PC-3 (cell line): Measurements from ENCODE around the gene GPBP1. TPM values are rescaled to one million over a fixed set of nuclear protein-coding genes. Genes with fewer than 3 reads are reported as not detected.
A peak's percentile ranks its signal among the peaks of the same experiment; 100 is the strongest.

ENCODE experiments used
- ATAC-seq: fragments of 200-7000 bp; cut with Tn5 transposase; 2 replicates; pipeline ENCODE4 v1.9.1; 2020; ENCODE audit warnings: mild to moderate bottlenecking, moderate library complexity
- BruUV-seq: library from RNA; stranded (reverse); fragments of 400-500 nt; replicated peaks from 2 replicates; lab custom pipeline; 2021; lab: Mats Ljungman, UMichigan
- CTCF ChIA-PET: fragments of 300-600 bp; sonication (Branson Sonifier 250); formaldehyde crosslinking; loops from one replicate; lab custom pipeline; 2022; ENCODE audit warnings: antibody characterized with exemption; lab: Charles Lee
- POLR2A ChIA-PET: fragments of 300-600 bp; sonication (Branson Sonifier 250); formaldehyde crosslinking; loops from one replicate; lab custom pipeline; 2022; ENCODE audit warnings: antibody characterized with exemption; ENCODE audit not compliant: unreplicated experiment; lab: Charles Lee
- DNase-seq: peaks from one replicate; pipeline ENCODE4 v3.0.0-alpha.2; 2015
- H2AFZ ChIP-seq: fragments of 300-600 bp; sonication (generic); 2 replicates; pipeline ENCODE4 v1.6.0; 2016; ENCODE audit warnings: antibody characterized with exemption, low read length
- H3F3A ChIP-seq: fragments of 300-600 bp; sonication (generic); one replicate; pipeline ENCODE4 v1.6.0; 2017; ENCODE audit warnings: antibody characterized with exemption, low read length, control low read depth, mild to moderate bottlenecking; ENCODE audit not compliant: unreplicated experiment
- H3K27ac ChIP-seq: fragments of 300-600 bp; sonication (generic); 2 replicates; pipeline ENCODE4 v1.5.1; 2016; ENCODE audit warnings: mild to moderate bottlenecking, low read length
- H3K27me3 ChIP-seq: fragments of 300-600 bp; sonication (generic); 2 replicates; pipeline ENCODE4 v1.6.1; 2016; ENCODE audit warnings: low read length, mixed read lengths
- H3K36me3 ChIP-seq: fragments of 300-600 bp; sonication (generic); 2 replicates; pipeline ENCODE4 v1.6.1; 2016; ENCODE audit warnings: low read depth, mixed run types, low read length, mixed read lengths
- H3K4me1 ChIP-seq: fragments of 300-600 bp; sonication (generic); 2 replicates; pipeline ENCODE4 v1.5.1; 2016; ENCODE audit warnings: low read length; ENCODE audit not compliant: insufficient read depth
- H3K4me2 ChIP-seq: fragments of 300-600 bp; sonication (generic); 2 replicates; pipeline ENCODE4 v1.6.0; 2016; ENCODE audit warnings: low read length
- H3K4me3 ChIP-seq: fragments of 300-600 bp; sonication (generic); 2 replicates; pipeline ENCODE4 v1.5.1; 2016; ENCODE audit warnings: mild to moderate bottlenecking, low read length, mixed read lengths
- H3K79me2 ChIP-seq: fragments of 300-600 bp; sonication (generic); 2 replicates; pipeline ENCODE4 v1.6.1; 2017; ENCODE audit warnings: low read length, mixed read lengths
- H3K9ac ChIP-seq: fragments of 300-600 bp; sonication (generic); 2 replicates; pipeline ENCODE4 v1.6.0; 2016; ENCODE audit warnings: mild to moderate bottlenecking, low read length
- H3K9me2 ChIP-seq: fragments of 300-600 bp; sonication (generic); replicated peaks from 2 replicates; pipeline ENCODE4 v1.6.1; 2016; ENCODE audit warnings: mixed run types, low read length, mixed read lengths
- H3K9me3 ChIP-seq: fragments of 300-600 bp; sonication (generic); 2 replicates; pipeline ENCODE4 v1.6.1; 2016; ENCODE audit warnings: low read length, mixed read lengths
- H4K20me1 ChIP-seq: fragments of 300-600 bp; sonication (generic); 2 replicates; pipeline ENCODE4 v1.6.1; 2016; ENCODE audit warnings: low read length, mixed read lengths
- CTCF ChIP-seq: fragments of 300-600 bp; sonication (generic); conservative IDR thresholded peaks from 2 replicates; pipeline ENCODE4 v1.5.1; 2017; ENCODE audit warnings: antibody characterized with exemption, low read depth, mild to moderate bottlenecking, low read length
- EZH2 ChIP-seq: fragments of 300-600 bp; sonication (generic); IDR thresholded peaks from one replicate; pipeline ENCODE4 v1.6.1; 2017; ENCODE audit warnings: antibody characterized with exemption, mild to moderate bottlenecking, low read length; ENCODE audit not compliant: unreplicated experiment
- EZH2phosphoT487 ChIP-seq: fragments of 300-600 bp; sonication (generic); IDR thresholded peaks from 2 replicates; pipeline ENCODE4 v1.6.1; 2018; ENCODE audit warnings: mild to moderate bottlenecking, antibody characterized with exemption, low read length, borderline replicate concordance
- intact Hi-C: fragments of 100-400 bp; cut with micrococcal nuclease; formaldehyde crosslinking; loops from 2 replicates; pipeline ENCODE4 v1.9.0; 2023
- total RNA-seq: library from RNA; depleted of rRNA; stranded (reverse); fragments of >200 nt; gene quantifications from 2 replicates; pipeline ENCODE4 v1.2.3, GENCODE V29; 2014

The GPBP1 gene
- total RNA-seq, 1 experiment from 2014 or later = 31.8 TPM

DNA sequence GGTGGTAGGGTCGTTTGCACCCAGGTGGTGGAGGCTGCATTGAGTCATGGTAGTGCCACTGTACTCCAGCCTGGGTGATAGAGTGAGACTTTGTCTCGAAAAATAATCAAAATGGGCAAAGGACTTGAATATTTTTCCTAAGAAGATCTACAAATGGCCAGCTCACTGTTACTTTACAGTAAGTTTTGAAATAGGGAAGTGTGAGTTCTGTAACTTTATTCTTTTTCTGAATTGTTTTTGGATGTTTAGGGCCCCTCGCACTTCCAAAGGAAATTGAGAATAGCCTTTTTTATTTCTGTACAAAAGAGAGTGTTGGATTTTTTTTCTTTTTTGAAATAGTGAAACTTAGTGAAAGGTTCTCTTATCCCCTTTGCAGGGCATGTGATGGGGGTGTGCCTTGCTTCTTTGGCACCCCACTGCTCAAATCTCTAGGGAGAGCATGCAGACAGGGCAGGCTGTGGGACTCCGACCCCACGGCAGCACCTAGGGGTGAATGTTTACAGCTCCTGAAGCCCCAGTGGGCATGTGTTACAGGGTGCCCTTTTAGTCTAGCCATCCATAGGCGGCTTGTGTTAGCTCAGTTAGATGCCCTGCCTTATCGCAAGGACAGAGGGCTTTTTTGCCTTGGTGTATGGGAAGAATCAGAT, 33.3 kb downstream of the GPBP1 start:
- peaks cover 18% of the 10 kb centered on the region; the same call in 1 of the 2 replicates for H4K20me1 ChIP-seq
- no peak overlapping the region for H3K27ac ChIP-seq
- H3K36me3 ChIP-seq = no peaks in the 10 kb centered on the region
- H2AFZ ChIP-seq = no peak overlapping the region
- DNase-seq = no peak
- no peak overlapping the region for H3K9ac ChIP-seq
- intact Hi-C loops = no loop called here
- H3K4me2 ChIP-seq = no peak overlapping the region
- TF ChIP-seq CTCF = no peak
- no peak for TF ChIP-seq EZH2phosphoT487
- no peak for TF ChIP-seq EZH2
- H3K9me2 ChIP-seq = no peaks in the 10 kb centered on the region
- BruUV-seq = no TSS peak
- H3K9me3 ChIP-seq = no peaks in the 10 kb centered on the region
- H3K4me3 ChIP-seq = no peak overlapping the region
- no peaks in the 10 kb centered on the region for H3F3A ChIP-seq
- peaks cover 98% of the 10 kb centered on the region for H3K79me2 ChIP-seq
- ChIA-PET CTCF (interaction anchor here (0.6 kb wide), 1 partner anchor 33 kb away, joined by 5 read pairs; the partner anchor contains the start of gene GPBP1), POLR2A (no interaction called here)
- peaks cover 11% of the 10 kb centered on the region for H3K4me1 ChIP-seq
- ATAC-seq = no peak
- no peaks in the 10 kb centered on the region for H3K27me3 ChIP-seq

DNA sequence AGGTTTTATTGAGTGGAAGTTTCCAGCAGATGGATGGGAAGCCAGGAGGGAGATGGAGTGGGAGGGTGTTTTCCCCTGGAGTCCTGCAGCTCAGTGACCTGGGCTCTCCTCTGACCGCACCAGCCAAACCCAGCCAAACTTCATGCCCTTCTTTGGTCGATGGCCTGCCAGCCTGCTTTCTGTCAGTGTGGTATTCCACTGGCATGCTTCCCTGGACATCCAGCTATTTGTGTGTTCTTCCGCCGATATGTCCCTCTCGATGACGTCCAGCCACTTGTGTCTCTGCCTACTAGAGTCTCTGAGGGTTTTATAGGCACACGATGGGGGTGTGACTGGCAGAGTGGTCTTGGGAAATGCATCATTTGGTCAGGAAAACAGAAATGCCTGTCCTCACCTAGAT, 33.8 kb downstream of the GPBP1 start:
- ChIA-PET CTCF (no interaction called here), POLR2A (no interaction called here)
- peaks cover 11% of the 10 kb centered on the region for H3K4me1 ChIP-seq
- no peaks in the 10 kb centered on the region for H3K9me3 ChIP-seq
- no peaks in the 10 kb centered on the region for H3K27me3 ChIP-seq
- peaks cover 98% of the 10 kb centered on the region for H3K79me2 ChIP-seq
- intact Hi-C loops = no loop called here
- H3K4me2 ChIP-seq = no peak overlapping the region
- no peaks in the 10 kb centered on the region for H3K36me3 ChIP-seq
- no peak overlapping the region for H3K27ac ChIP-seq
- no peaks in the 10 kb centered on the region for H3F3A ChIP-seq
- H3K9ac ChIP-seq = no peak overlapping the region
- ATAC-seq (no peak), DNase-seq (no peak)
- peaks cover 18% of the 10 kb centered on the region; the same call in 1 of the 2 replicates for H4K20me1 ChIP-seq
- no peak overlapping the region for H2AFZ ChIP-seq
- TF ChIP-seq EZH2 (no peak), EZH2phosphoT487 (no peak), CTCF (no peak)
- no TSS peak for BruUV-seq
- H3K4me3 ChIP-seq = no peak overlapping the region
- H3K9me2 ChIP-seq = no peaks in the 10 kb centered on the region

DNA sequence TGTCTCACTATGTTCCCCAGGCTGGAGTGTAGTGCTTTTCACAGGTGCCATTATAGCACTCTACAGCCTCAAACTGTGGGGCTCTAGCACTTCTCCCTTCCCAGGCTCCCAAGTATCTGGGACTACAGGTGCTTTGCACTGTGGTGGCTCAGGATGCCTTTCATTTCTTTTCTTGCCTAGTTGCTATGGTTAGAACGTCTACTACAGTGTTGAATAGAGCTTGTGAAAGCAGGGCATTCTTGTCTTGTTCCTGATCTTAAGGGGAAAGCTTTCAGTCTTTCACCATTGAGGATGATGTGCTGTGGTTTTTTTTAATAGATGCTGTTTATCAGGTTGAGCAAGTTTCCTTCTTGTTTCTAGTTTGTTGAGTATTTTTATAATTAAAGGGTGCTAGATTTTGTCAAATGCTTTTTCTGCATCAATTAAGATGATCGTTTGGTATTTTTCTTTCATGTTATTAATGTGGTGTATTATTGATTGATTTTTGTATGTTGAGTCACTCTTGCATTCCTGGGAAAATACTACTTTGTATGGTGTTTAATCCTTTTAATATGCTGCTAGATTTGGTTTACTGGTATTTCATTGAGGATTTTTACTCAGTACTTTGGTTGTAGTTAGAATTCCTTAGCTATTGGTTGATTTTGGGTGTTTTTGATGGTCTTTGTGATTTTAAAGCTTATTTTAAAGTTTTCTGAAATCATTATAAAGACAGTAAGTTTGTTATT, 35.6 kb downstream of the GPBP1 start:
- intact Hi-C loops = no loop called here
- H3K27ac ChIP-seq = no peak overlapping the region
- POLR2A ChIA-PET = no interaction called here
- H3K79me2 ChIP-seq = peaks cover 96% of the 10 kb centered on the region
- no peak overlapping the region for H3K4me3 ChIP-seq
- BruUV-seq = no TSS peak
- H3K36me3 ChIP-seq = peaks cover 3% of the 10 kb centered on the region; the same call in 1 of the 2 replicates
- H3F3A ChIP-seq = no peaks in the 10 kb centered on the region
- CTCF ChIA-PET = no interaction called here
- DNase-seq = peak; percentile 64
- H3K9me3 ChIP-seq = no peaks in the 10 kb centered on the region
- no peak overlapping the region for H2AFZ ChIP-seq
- H3K9me2 ChIP-seq = no peaks in the 10 kb centered on the region
- ATAC-seq = peak; percentile 70
- peak overlapping the region; percentile 41 for H3K4me2 ChIP-seq
- no peak overlapping the region for H3K9ac ChIP-seq
- H3K27me3 ChIP-seq = no peaks in the 10 kb centered on the region
- peaks cover 18% of the 10 kb centered on the region; the same call in 1 of the 2 replicates for H4K20me1 ChIP-seq
- H3K4me1 ChIP-seq = peaks cover 11% of the 10 kb centered on the region
- TF ChIP-seq EZH2 (no peak), EZH2phosphoT487 (no peak), CTCF (no peak)
